SH-SY5Y (cell line): ENCODE results near the gene CACNG7.

Experiments used
- GATA2 ChIP-seq: IDR thresholded peaks from 2 replicates; pipeline ENCODE4 v1.6.1; 2011; ENCODE audit warnings: mild to moderate bottlenecking, low read depth, low read length
- GATA3 ChIP-seq: IDR thresholded peaks from 2 replicates; pipeline ENCODE4 v1.6.1; 2011; ENCODE audit warnings: low read depth, mild to moderate bottlenecking, low read length, moderate library complexity

DNA sequence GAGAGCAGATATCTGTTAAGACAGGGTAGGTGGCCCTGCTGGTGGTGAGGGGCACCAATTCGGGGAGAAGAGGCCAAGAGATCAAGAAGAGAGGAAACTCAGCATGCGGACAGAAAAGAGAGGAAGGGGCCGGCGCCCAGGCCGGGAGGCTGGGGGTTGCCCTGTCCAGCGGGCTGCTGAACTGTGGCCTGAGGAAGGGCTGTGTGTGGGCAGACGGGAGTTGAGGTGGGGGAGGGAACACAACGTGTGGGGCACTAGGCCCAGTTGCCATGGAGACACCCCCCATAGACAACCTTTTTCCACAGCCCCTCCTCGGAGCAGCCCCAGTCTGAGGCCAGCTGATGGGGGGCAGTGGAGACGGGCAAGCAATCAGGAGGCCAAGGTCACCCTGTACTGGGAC is 51.1 kb downstream of the CACNG7 start:
- TF ChIP-seq GATA2 = no peak
- no peak for TF ChIP-seq GATA3
